HepG2 (cell line): Measurements from ENCODE around the gene RPS2. TPM values are rescaled to one million over a fixed set of nuclear protein-coding genes. Genes with fewer than 3 reads are reported as not detected.

ENCODE experiments used
- KLF12 ChIP-seq: sonication (generic); formaldehyde crosslinking; IDR thresholded peaks from 2 replicates; pipeline ENCODE4 v1.4.0; 2020; ENCODE audit warnings: missing genetic modification reagents, borderline replicate concordance
- PAF1 ChIP-seq: IDR thresholded peaks from 2 replicates; pipeline ENCODE4 v1.6.1; 2016; ENCODE audit warnings: missing genetic modification reagents, missing compliant biosample characterization
- PHF8 ChIP-seq: sonication (generic); formaldehyde crosslinking; IDR thresholded peaks from 2 replicates; pipeline ENCODE4 v1.5.0; 2020; ENCODE audit warnings: missing genetic modification reagents
- ZNF503 ChIP-seq: sonication (generic); formaldehyde crosslinking; IDR thresholded peaks from 2 replicates; pipeline ENCODE4 v1.4.0; 2020; ENCODE audit warnings: missing genetic modification reagents
- polyA plus RNA-seq, 8 experiments: library from polyadenylated mRNA; depleted of rRNA in 3 of 8; stranded (reverse) in 7 of 8; unstranded in 1 of 8; fragments of >200 nt; fragmentation: Illumina TruSeq in 4 of 8; extraction: Trizol in 4 of 8; gene quantifications; 2 replicates each; pipeline versions ENCODE4 v1.2.1 to v1.2.3, GENCODE V29; 2011 to 2016; ENCODE audit warnings: low read depth in 4 of 8, missing spikeins in 1 of 8, mixed read lengths in 1 of 8; ENCODE audit not compliant: insufficient read depth in 1 of 8
- total RNA-seq, 5 experiments: library from RNA; depleted of rRNA; stranded (reverse); fragments of >200 nt; fragmentation: Illumina TruSeq; extraction: Trizol; gene quantifications; 2 replicates each; pipeline ENCODE4 v1.2.3, GENCODE V29; 2016; ENCODE audit warnings: low read depth in 1 of 5
- TF ChIP-seq, protein P1 (sequence below): sonication (generic); formaldehyde crosslinking; IDR thresholded peaks from 2 replicates; pipeline ENCODE4 v1.5.1; 2020; ENCODE audit warnings: mild to moderate bottlenecking, missing genetic modification reagents
- TF ChIP-seq, protein P2 (sequence below): sonication (generic); formaldehyde crosslinking; IDR thresholded peaks from one replicate; pipeline ENCODE4 v1.5.1; 2020; ENCODE audit warnings: mild to moderate bottlenecking, missing genetic modification reagents; ENCODE audit errors: not compliant biosample characterization
- TF ChIP-seq, protein P3 (sequence below): sonication (generic); formaldehyde crosslinking; IDR thresholded peaks from 2 replicates; pipeline ENCODE4 v1.4.0; 2020; ENCODE audit warnings: missing genetic modification reagents

RPS2 gene
- total and polyA plus RNA-seq, 2 of the 13 experiments (the other 11 are each of a cell fraction or from before 2014, with no cell fraction given) = 1,908 to 4,514 TPM

- TF ChIP-seq, protein P1, sequence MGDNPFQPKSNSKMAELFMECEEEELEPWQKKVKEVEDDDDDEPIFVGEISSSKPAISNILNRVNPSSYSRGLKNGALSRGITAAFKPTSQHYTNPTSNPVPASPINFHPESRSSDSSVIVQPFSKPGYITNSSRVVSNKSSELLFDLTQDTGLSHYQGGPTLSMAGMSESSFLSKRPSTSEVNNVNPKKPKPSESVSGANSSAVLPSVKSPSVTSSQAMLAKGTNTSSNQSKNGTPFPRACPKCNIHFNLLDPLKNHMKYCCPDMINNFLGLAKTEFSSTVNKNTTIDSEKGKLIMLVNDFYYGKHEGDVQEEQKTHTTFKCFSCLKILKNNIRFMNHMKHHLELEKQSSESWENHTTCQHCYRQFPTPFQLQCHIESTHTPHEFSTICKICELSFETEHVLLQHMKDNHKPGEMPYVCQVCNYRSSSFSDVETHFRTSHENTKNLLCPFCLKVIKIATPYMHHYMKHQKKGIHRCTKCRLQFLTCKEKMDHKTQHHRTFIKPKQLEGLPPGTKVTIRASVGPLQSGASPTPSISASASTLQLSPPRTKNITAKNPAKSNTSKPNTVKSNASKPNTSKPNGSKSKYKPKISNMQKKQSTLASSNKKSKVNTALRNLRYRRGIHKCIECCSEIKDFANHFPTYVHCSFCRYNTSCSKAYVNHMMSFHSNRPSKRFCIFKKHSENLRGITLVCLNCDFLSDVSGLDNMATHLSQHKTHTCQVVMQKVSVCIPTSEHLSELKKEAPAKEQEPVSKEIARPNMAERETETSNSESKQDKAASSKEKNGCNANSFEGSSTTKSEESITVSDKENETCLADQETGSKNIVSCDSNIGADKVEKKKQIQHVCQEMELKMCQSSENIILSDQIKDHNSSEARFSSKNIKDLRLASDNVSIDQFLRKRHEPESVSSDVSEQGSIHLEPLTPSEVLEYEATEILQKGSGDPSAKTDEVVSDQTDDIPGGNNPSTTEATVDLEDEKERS = peak; percentile 17; the same call in 1 of the 2 replicates
- TF ChIP-seq PHF8 (CRISPR knock-in tag) (peak; percentile 92), ZNF503 (CRISPR knock-in tag) (peak; percentile 74), PAF1 (CRISPR knock-in tag) (no peak), KLF12 (CRISPR knock-in tag) (peak; percentile 87; the same call in 1 of the 2 replicates)
- TF ChIP-seq, protein P2, sequence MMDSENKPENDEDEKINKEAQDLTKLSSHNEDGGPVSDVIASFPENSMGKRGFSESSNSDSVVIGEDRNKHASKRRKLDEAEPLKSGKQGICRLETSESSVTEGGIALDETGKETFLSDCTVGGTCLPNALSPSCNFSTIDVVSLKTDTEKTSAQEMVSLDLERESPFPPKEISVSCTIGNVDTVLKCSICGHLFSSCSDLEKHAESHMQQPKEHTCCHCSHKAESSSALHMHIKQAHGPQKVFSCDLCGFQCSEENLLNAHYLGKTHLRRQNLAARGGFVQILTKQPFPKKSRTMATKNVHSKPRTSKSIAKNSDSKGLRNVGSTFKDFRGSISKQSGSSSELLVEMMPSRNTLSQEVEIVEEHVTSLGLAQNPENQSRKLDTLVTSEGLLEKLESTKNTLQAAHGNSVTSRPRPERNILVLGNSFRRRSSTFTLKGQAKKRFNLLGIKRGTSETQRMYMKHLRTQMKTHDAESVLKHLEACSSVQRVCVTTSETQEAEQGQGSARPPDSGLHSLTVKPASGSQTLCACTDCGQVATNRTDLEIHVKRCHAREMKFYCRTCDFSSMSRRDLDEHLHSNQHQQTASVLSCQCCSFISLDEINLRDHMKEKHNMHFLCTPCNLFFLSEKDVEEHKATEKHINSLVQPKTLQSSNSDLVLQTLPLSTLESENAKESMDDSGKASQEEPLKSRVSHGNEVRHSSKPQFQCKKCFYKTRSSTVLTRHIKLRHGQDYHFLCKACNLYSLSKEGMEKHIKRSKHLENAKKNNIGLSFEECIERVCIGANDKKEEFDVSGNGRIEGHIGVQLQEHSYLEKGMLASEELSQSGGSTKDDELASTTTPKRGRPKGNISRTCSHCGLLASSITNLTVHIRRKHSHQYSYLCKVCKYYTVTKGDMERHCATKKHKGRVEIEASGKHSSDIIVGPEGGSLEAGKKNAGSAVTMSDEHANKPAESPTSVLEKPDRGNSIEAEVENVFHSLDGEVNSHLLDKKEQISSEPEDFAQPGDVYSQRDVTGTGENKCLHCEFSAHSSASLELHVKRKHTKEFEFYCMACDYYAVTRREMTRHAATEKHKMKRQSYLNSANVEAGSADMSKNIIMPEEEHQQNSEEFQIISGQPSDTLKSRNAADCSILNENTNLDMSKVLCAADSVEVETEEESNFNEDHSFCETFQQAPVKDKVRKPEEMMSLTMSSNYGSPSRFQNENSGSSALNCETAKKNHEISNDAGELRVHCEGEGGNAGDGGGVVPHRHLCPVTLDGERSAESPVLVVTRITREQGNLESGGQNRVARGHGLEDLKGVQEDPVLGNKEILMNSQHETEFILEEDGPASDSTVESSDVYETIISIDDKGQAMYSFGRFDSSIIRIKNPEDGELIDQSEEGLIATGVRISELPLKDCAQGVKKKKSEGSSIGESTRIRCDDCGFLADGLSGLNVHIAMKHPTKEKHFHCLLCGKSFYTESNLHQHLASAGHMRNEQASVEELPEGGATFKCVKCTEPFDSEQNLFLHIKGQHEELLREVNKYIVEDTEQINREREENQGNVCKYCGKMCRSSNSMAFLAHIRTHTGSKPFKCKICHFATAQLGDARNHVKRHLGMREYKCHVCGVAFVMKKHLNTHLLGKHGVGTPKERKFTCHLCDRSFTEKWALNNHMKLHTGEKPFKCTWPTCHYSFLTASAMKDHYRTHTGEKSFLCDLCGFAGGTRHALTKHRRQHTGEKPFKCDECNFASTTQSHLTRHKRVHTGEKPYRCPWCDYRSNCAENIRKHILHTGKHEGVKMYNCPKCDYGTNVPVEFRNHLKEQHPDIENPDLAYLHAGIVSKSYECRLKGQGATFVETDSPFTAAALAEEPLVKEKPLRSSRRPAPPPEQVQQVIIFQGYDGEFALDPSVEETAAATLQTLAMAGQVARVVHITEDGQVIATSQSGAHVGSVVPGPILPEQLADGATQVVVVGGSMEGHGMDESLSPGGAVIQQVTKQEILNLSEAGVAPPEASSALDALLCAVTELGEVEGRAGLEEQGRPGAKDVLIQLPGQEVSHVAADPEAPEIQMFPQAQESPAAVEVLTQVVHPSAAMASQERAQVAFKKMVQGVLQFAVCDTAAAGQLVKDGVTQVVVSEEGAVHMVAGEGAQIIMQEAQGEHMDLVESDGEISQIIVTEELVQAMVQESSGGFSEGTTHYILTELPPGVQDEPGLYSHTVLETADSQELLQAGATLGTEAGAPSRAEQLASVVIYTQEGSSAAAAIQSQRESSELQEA = no peak
- TF ChIP-seq, protein P3, sequence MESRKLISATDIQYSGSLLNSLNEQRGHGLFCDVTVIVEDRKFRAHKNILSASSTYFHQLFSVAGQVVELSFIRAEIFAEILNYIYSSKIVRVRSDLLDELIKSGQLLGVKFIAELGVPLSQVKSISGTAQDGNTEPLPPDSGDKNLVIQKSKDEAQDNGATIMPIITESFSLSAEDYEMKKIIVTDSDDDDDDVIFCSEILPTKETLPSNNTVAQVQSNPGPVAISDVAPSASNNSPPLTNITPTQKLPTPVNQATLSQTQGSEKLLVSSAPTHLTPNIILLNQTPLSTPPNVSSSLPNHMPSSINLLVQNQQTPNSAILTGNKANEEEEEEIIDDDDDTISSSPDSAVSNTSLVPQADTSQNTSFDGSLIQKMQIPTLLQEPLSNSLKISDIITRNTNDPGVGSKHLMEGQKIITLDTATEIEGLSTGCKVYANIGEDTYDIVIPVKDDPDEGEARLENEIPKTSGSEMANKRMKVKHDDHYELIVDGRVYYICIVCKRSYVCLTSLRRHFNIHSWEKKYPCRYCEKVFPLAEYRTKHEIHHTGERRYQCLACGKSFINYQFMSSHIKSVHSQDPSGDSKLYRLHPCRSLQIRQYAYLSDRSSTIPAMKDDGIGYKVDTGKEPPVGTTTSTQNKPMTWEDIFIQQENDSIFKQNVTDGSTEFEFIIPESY (CRISPR knock-in tag) = peak; percentile 32; the same call in 1 of the 2 replicates
Observed at GRCh38 chr16:1959269-1960039, 5.2 kb downstream of the RPS2 start, which contains the start of gene NDUFB10 (continued).
